Astrocyte of the cerebellum (primary cell): ENCODE results near the gene BAD.

ENCODE experiments used
- DNase-seq: peaks from one replicate; pipeline ENCODE4 v3.0.0-alpha.2; 2011; ENCODE audit warnings: low read depth
- H3K4me3 ChIP-seq: 2 replicates; pipeline ENCODE4 v1.5.1; 2011; ENCODE audit warnings: mild to moderate bottlenecking, low read depth, low read length, moderate library complexity
- in situ Hi-C: cut with HindIII; loops from 2 replicates; pipeline ENCODE4 v1.10.0; 2017; ENCODE audit warnings: low sequenced_read_pairs
- TF ChIP-seq, protein P1 (sequence below): IDR thresholded peaks from 2 replicates; pipeline ENCODE4 v1.5.1; 2012; ENCODE audit warnings: low read length, low read depth, moderate library complexity, mild to moderate bottlenecking; ENCODE audit errors: missing control alignments

The BAD gene

DNA sequence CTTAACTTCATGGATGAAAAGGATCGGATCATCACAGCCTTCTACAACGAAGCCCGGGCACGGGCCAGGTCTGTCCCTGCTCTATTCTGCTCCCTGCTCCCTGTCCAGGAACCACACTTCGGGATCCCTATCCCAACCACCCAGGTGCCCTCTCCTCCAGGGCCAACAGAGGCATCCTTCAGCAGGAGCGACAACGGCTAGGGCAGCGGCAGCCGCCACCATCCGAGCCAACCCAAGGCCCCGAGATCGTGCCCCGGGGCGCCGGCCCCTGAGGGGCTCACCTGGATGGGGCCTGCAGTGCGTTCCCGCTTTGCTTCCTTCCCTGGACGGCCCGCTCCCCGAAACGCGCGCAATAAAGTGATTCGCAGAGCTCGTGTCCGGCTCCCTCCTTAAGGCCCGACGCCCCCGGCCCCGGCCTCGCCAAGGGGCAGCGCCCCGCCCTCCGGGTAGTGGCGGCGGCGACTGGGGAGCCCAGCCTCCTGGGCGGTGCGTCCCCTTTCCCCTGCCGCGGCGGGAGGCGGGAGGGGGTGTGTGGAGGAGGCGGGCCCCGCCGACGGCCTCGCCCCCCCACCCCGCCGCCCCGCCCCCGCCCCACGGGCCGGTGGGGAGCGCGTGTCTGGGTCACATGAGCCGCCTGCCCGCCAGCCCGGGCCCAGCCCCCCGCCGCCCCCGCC, 50.4 kb downstream of the BAD start, which contains the start of gene VEGFB:
VEGFB (plus strand) TSS at position 672 of the 674 bp plus-strand sequence. CDS start 250 bp downstream, outside the sequence.
- H3K4me3 ChIP-seq = peak within 1 kb of the TSS; percentile 61
- in situ Hi-C loops = no loop called here
- no peak for DNase-seq
- TF ChIP-seq, protein P1, sequence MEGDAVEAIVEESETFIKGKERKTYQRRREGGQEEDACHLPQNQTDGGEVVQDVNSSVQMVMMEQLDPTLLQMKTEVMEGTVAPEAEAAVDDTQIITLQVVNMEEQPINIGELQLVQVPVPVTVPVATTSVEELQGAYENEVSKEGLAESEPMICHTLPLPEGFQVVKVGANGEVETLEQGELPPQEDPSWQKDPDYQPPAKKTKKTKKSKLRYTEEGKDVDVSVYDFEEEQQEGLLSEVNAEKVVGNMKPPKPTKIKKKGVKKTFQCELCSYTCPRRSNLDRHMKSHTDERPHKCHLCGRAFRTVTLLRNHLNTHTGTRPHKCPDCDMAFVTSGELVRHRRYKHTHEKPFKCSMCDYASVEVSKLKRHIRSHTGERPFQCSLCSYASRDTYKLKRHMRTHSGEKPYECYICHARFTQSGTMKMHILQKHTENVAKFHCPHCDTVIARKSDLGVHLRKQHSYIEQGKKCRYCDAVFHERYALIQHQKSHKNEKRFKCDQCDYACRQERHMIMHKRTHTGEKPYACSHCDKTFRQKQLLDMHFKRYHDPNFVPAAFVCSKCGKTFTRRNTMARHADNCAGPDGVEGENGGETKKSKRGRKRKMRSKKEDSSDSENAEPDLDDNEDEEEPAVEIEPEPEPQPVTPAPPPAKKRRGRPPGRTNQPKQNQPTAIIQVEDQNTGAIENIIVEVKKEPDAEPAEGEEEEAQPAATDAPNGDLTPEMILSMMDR = no peak

DNA sequence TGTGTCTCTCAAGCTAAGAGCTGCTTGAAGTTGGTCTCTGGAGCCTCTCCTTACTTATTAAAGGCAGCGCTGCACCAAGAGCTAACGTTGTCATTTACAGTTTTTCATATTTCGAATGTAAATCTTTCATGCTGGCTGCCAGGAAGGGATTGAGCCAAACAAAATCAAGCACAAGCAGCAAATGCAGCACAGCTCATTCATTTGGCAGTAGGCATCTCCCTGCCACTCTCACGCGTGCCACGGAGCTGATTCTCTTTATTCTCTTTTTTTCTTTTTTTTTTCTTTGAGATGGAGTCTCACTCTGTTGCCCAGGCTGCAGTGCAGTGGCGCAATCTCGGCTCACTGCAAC, 51.5 kb downstream of the BAD start:
- no peak for DNase-seq
- no peak overlapping the region for H3K4me3 ChIP-seq
- in situ Hi-C loops = no loop called here
- TF ChIP-seq, protein P1 = no peak

DNA sequence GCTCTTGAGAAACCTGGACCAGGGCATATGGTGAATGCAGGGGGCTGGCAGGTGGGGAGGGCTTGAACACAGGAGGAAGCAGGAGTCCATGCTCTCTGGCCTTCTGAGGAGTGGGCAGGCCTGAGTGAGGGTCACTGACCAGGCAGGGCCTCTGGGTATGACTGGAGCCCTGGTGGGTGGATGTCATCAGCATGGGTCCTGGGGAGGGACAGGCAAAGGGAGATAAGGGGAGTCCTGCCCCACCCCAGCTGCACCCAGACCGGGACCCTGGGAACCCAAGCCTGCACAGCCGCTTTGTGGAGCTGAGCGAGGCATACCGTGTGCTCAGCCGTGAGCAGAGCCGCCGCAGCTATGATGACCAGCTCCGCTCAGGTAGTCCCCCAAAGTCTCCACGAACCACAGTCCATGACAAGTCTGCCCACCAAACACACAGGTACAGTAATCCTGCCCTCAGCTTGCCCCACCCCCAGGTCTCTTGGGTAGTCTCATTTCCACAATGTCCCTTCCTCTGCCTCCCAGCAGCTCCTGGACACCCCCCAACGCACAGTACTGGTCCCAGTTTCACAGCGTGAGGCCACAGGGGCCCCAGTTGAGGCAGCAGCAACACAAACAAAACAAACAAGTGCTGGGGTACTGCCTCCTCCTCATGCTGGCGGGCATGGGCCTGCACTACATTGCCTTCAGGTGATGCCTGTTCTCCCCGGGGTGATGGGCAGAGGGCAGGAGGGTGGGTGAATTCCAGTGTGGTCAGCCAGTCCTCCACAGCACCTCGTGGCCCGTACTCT, 52.1 kb downstream of the BAD start:
- in situ Hi-C loops = no loop called here
- no peak overlapping the region for H3K4me3 ChIP-seq
- no peak for DNase-seq
- TF ChIP-seq, protein P1 = no peak

DNA sequence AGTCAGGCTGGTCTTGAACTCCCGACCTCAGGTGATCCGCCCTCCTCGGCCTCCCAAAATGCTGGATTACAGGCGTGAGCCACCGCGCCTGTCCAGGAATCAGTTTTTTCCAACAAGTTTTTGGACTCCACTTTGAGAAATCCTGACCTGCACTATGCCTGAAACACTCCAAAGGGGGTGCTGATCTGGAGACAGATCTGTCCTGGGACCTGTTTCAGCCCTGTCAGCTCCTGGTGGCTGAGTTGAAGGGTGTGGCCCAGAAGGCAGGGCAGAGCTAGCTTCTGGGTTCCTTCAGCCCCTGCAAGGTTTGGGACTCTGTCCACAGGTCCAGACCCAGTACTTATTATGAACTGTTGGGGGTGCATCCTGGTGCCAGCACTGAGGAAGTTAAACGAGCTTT, 52.9 kb downstream of the BAD start:
- in situ Hi-C loops = no loop called here
- TF ChIP-seq, protein P1 = no peak
- no peak overlapping the region for H3K4me3 ChIP-seq
- no peak for DNase-seq

DNA sequence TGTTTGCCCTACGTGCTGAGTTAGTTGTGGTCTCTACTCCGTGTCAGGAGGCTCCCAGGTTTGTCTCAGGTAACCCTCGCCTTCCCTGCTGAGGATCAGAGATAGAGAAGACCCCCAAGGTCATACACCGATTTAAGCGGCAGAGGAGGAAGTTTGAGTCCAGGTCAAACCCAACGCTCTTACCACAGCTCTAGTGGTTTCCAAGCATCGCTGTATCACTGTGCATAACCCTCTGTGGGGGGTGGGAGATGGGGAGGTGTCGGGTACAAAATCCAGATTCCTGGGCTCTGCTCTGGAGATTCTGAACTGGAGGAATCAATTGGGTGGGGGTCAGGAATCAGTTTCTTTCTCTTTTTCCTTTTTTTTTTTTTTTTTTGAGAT, 53.5 kb downstream of the BAD start:
- TF ChIP-seq, protein P1 = no peak
- peak overlapping the region; percentile 70 for H3K4me3 ChIP-seq
- in situ Hi-C loops = no loop called here
- no peak for DNase-seq

DNA sequence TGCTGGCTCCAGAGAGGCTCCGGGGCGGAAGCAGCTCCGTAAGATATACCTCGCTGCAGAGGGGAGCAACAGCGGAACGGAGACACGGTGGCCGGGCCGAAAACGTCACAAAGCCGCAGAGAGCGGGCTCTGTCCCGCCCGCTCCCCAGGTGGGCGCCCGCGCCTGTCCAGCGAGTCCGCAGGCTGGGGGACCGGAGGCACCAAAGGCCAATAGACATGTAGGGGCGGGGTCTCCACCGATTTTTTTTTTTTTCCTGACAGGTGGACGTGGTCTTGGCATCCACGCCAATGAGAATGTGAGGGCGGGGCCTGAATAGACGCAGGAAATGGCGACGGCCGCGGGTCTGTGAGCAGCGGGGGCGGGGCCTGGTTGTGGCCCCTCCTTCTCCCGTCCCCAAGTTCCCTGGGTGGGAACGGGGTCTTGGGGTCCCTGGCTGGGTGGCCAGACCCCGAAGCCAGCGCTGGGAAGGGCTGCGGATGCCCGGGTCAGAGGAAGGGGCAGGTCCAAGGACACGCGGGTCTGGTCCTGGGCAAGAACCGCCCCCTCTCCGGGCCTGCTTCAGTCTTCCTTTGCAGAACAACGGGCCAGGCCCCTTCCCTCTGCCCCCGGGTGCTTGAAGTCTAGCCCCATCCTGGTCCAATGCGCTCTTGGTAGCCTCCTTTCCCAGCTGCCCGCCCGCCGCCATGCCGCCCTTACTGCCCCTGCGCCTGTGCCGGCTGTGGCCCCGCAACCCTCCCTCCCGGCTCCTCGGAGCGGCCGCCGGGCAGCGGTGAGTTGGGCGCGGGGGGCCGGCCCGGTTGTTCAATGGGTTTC, 54.1 kb downstream of the BAD start, which contains the start of gene DNAJC4:
DNAJC4 (plus strand) TSS at position 378 of the 814 bp plus-strand sequence; CDS start at position 685, 307 bp downstream.
- TF ChIP-seq, protein P1 = no peak
- H3K4me3 ChIP-seq = peak within 1 kb of the TSS; percentile 70
- in situ Hi-C loops = no loop called here
- peak; percentile 74 for DNase-seq
